Measurements from ENCODE around the gene COASY.
"Not testable (repeated sequence)": the region's sequence is repeated elsewhere in the genome, so short reads cannot be mapped to it uniquely, and the experiment has no call there.

Gene COASY

GRCh38 chr17:42548993-42549755 is 12.8 kb upstream of the COASY start:
- no peak overlapping the region for H3K27ac ChIP-seq (ENCODE audit: insufficient read depth in 1 of 2, low read depth in 1 of 2, low read length in 2 of 2, poor library complexity in 1 of 2, severe bottlenecking in 2 of 2)
- ChIA-PET POLR2A (no interaction called here), CTCF (interaction anchor here (1.1 to 2.8 kb wide), 4 partner anchors 11 to 29 kb away, joined by 3 to 11 read pairs (median 6); partner anchors contain the start of gene NAGLU)
- peaks cover 0 to 15% (median 11%) of the 10 kb centered on the region in 4 experiments for H3K4me1 ChIP-seq (ENCODE audit: control extremely low read depth in 1 of 4, control insufficient read depth in 4 of 4, insufficient read depth in 4 of 4, low read length in 3 of 4)
- H3K36me3 ChIP-seq (ENCODE audit: control insufficient read depth in 4 of 4, insufficient read depth in 4 of 4, low read length in 3 of 4), result peaks cover 0 to 7% (median 2%) of the 10 kb centered on the region in 4 experiments
- WGBS (ENCODE audit: insufficient coverage), result 90% methylated on average over 9 of the region's 14 CpGs
- no peak for DNase-seq
- H3K27me3 ChIP-seq (replicated peaks in 2 of 5; ENCODE audit: control insufficient read depth in 4 of 5, insufficient read depth in 5 of 5, low read length in 4 of 5), result no peaks in the 10 kb centered on the region
- H3K9me3 ChIP-seq (ENCODE audit: control extremely low read depth in 1 of 5, control insufficient read depth in 4 of 5, insufficient read depth in 2 of 5, low read depth in 1 of 5, low read length in 4 of 5), result no peaks in the 10 kb centered on the region
- H3K4me3 ChIP-seq (ENCODE audit: control insufficient read depth in 1 of 7, extremely low read depth in 1 of 7, insufficient read depth in 4 of 7, low read depth in 2 of 7, low read length in 6 of 7), result peak overlapping the region in 2 of 7 experiments; percentile 60 to 68

GRCh38 chr17:42552736-42553135 is 9.2 kb upstream of the COASY start, which contains the start of gene HSD17B1:
Gene HSD17B1 (plus strand): TSS chr17:42552923. CDS start chr17:42552934, 11 bp downstream.
- H3K36me3 ChIP-seq (ENCODE audit: control insufficient read depth in 4 of 4, insufficient read depth in 4 of 4, low read length in 3 of 4); POLR2A ChIA-PET; DNase-seq; CTCF ChIA-PET; H3K9me3 ChIP-seq (ENCODE audit: control extremely low read depth in 1 of 5, control insufficient read depth in 4 of 5, insufficient read depth in 2 of 5, low read depth in 1 of 5, low read length in 4 of 5); H3K27me3 ChIP-seq (replicated peaks in 2 of 5; ENCODE audit: control insufficient read depth in 4 of 5, insufficient read depth in 5 of 5, low read length in 4 of 5): not testable (repeated sequence)
- H3K4me3 ChIP-seq (ENCODE audit: control insufficient read depth in 1 of 7, extremely low read depth in 1 of 7, insufficient read depth in 4 of 7, low read depth in 2 of 7, low read length in 6 of 7), result peak within 1 kb of the TSS in 3 of 7 experiments; percentile 88 to 95 (median 93)
- 98% methylated on average over 8 of the region's 15 CpGs for WGBS (ENCODE audit: insufficient coverage)
- peak within 1 kb of the TSS in 1 of 2 experiments; percentile 92 for H3K27ac ChIP-seq (ENCODE audit: insufficient read depth in 1 of 2, low read depth in 1 of 2, low read length in 2 of 2, poor library complexity in 1 of 2, severe bottlenecking in 2 of 2)
- peaks cover 3 to 27% (median 20%) of the 10 kb centered on the region in 4 experiments for H3K4me1 ChIP-seq (ENCODE audit: control extremely low read depth in 1 of 4, control insufficient read depth in 4 of 4, insufficient read depth in 4 of 4, low read length in 3 of 4)

GRCh38 chr17:42553161-42553818 is 8.7 kb upstream of the COASY start:
- Histone ChIP-seq H3K27ac (ENCODE audit: insufficient read depth in 1 of 2, low read depth in 1 of 2, low read length in 2 of 2, poor library complexity in 1 of 2, severe bottlenecking in 2 of 2) (peak overlapping the region in 1 of 2 experiments; percentile 92), H3K36me3 (ENCODE audit: control insufficient read depth in 4 of 4, insufficient read depth in 4 of 4, low read length in 3 of 4) (peaks cover 0 to 1% (median 0%) of the 10 kb centered on the region in 4 experiments), H3K4me3 (ENCODE audit: control insufficient read depth in 1 of 7, extremely low read depth in 1 of 7, insufficient read depth in 4 of 7, low read depth in 2 of 7, low read length in 6 of 7) (no peak overlapping the region), H3K4me1 (ENCODE audit: control extremely low read depth in 1 of 4, control insufficient read depth in 4 of 4, insufficient read depth in 4 of 4, low read length in 3 of 4) (peaks cover 3 to 24% (median 17%) of the 10 kb centered on the region in 4 experiments), H3K27me3 (replicated peaks in 2 of 5; ENCODE audit: control insufficient read depth in 4 of 5, insufficient read depth in 5 of 5, low read length in 4 of 5) (no peaks in the 10 kb centered on the region), H3K9me3 (ENCODE audit: control extremely low read depth in 1 of 5, control insufficient read depth in 4 of 5, insufficient read depth in 2 of 5, low read depth in 1 of 5, low read length in 4 of 5) (no peaks in the 10 kb centered on the region)
- DNase-seq, result no peak
- POLR2A ChIA-PET, result no interaction called here
- 95% methylated on average over 40 of the region's 45 CpGs for WGBS (ENCODE audit: insufficient coverage)
- CTCF ChIA-PET, result interaction anchor here (1.2 to 1.3 kb wide), 2 partner anchors 8 to 12 kb away, joined by 3 read pairs; no protein-coding TSS in a partner anchor

- Histone ChIP-seq H3K36me3 (ENCODE audit: control insufficient read depth in 4 of 4, insufficient read depth in 4 of 4, low read length in 3 of 4) (peaks cover 0 to 1% (median 0%) of the 10 kb centered on the region in 4 experiments), H3K27ac (ENCODE audit: insufficient read depth in 1 of 2, low read depth in 1 of 2, low read length in 2 of 2, poor library complexity in 1 of 2, severe bottlenecking in 2 of 2) (peak overlapping the region in 1 of 2 experiments; percentile 92), H3K4me3 (ENCODE audit: control insufficient read depth in 1 of 7, extremely low read depth in 1 of 7, insufficient read depth in 4 of 7, low read depth in 2 of 7, low read length in 6 of 7) (peak overlapping the region; percentile 63 to 95 (median 88)), H3K27me3 (replicated peaks in 2 of 5; ENCODE audit: control insufficient read depth in 4 of 5, insufficient read depth in 5 of 5, low read length in 4 of 5) (no peaks in the 10 kb centered on the region), H3K4me1 (ENCODE audit: control extremely low read depth in 1 of 4, control insufficient read depth in 4 of 4, insufficient read depth in 4 of 4, low read length in 3 of 4) (peaks cover 3 to 20% (median 15%) of the 10 kb centered on the region in 4 experiments), H3K9me3 (ENCODE audit: control extremely low read depth in 1 of 5, control insufficient read depth in 4 of 5, insufficient read depth in 2 of 5, low read depth in 1 of 5, low read length in 4 of 5) (no peaks in the 10 kb centered on the region)
- ChIA-PET POLR2A (interaction anchor here (0.7 to 1.4 kb wide), 3 partner anchors 13 to 56 kb away, joined by 3 to 6 read pairs (median 4); partner anchors contain the start of genes MLX, RETREG3 and TUBG1), CTCF (interaction anchor here (0.6 to 1.3 kb wide), 3 partner anchors 9 to 546 kb away, joined by 3 to 5 read pairs (median 3); no protein-coding TSS in a partner anchor)
- 91% methylated on average over 12 of the region's 16 CpGs for WGBS (ENCODE audit: insufficient coverage)
- DNase-seq, result peak in 1 of 3 donors; percentile 21
Measured at GRCh38 chr17:42553866-42554249, 8.1 kb upstream of the COASY start.

GRCh38 chr17:42554250-42555121 is 7.5 kb upstream of the COASY start:
- H3K9me3 ChIP-seq (ENCODE audit: control extremely low read depth in 1 of 5, control insufficient read depth in 4 of 5, insufficient read depth in 2 of 5, low read depth in 1 of 5, low read length in 4 of 5), result no peaks in the 10 kb centered on the region
- peaks cover 3 to 19% (median 14%) of the 10 kb centered on the region in 4 experiments for H3K4me1 ChIP-seq (ENCODE audit: control extremely low read depth in 1 of 4, control insufficient read depth in 4 of 4, insufficient read depth in 4 of 4, low read length in 3 of 4)
- ChIA-PET POLR2A (interaction anchor here (0.7 to 1.4 kb wide), 4 partner anchors 12 to 55 kb away, joined by 3 to 6 read pairs (median 4); partner anchors contain the start of genes MLX, RETREG3 and TUBG1), CTCF (interaction anchor here (0.5 to 1.3 kb wide), 4 partner anchors 9 to 610 kb away, joined by 3 to 5 read pairs (median 4); no protein-coding TSS in a partner anchor)
- peaks cover 0 to 1% (median 0%) of the 10 kb centered on the region in 4 experiments for H3K36me3 ChIP-seq (ENCODE audit: control insufficient read depth in 4 of 4, insufficient read depth in 4 of 4, low read length in 3 of 4)
- WGBS (ENCODE audit: insufficient coverage), result 0% methylated on average over 53 of the region's 82 CpGs
- DNase-seq, result peak; percentile 85 to 94 (median 92)
- H3K4me3 ChIP-seq (ENCODE audit: control insufficient read depth in 1 of 7, extremely low read depth in 1 of 7, insufficient read depth in 4 of 7, low read depth in 2 of 7, low read length in 6 of 7), result peak overlapping the region; percentile 63 to 95 (median 88)
- H3K27ac ChIP-seq (ENCODE audit: insufficient read depth in 1 of 2, low read depth in 1 of 2, low read length in 2 of 2, poor library complexity in 1 of 2, severe bottlenecking in 2 of 2), result peak overlapping the region; percentile 87 to 92
- no peaks in the 10 kb centered on the region for H3K27me3 ChIP-seq (replicated peaks in 2 of 5; ENCODE audit: control insufficient read depth in 4 of 5, insufficient read depth in 5 of 5, low read length in 4 of 5)

GRCh38 chr17:42555122-42555622 is 6.8 kb upstream of the COASY start:
- no peak for DNase-seq
- Histone ChIP-seq H3K9me3 (ENCODE audit: control extremely low read depth in 1 of 5, control insufficient read depth in 4 of 5, insufficient read depth in 2 of 5, low read depth in 1 of 5, low read length in 4 of 5) (no peaks in the 10 kb centered on the region), H3K4me3 (ENCODE audit: control insufficient read depth in 1 of 7, extremely low read depth in 1 of 7, insufficient read depth in 4 of 7, low read depth in 2 of 7, low read length in 6 of 7) (peak overlapping the region; percentile 63 to 95 (median 88)), H3K27me3 (replicated peaks in 2 of 5; ENCODE audit: control insufficient read depth in 4 of 5, insufficient read depth in 5 of 5, low read length in 4 of 5) (no peaks in the 10 kb centered on the region), H3K27ac (ENCODE audit: insufficient read depth in 1 of 2, low read depth in 1 of 2, low read length in 2 of 2, poor library complexity in 1 of 2, severe bottlenecking in 2 of 2) (peak overlapping the region; percentile 87 to 92), H3K4me1 (ENCODE audit: control extremely low read depth in 1 of 4, control insufficient read depth in 4 of 4, insufficient read depth in 4 of 4, low read length in 3 of 4) (peaks cover 3 to 19% (median 14%) of the 10 kb centered on the region in 4 experiments), H3K36me3 (ENCODE audit: control insufficient read depth in 4 of 4, insufficient read depth in 4 of 4, low read length in 3 of 4) (peaks cover 0 to 1% (median 0%) of the 10 kb centered on the region in 4 experiments)
- ChIA-PET CTCF (interaction anchor here (0.5 kb wide), 1 partner anchor 610 kb away, joined by 4 read pairs; no protein-coding TSS in a partner anchor), POLR2A (interaction anchor here (0.7 to 1.4 kb wide), 3 partner anchors 11 to 53 kb away, joined by 3 to 6 read pairs (median 4); partner anchors contain the start of gene MLX)
- WGBS (ENCODE audit: insufficient coverage), result 30% methylated on average over 3 of the region's 4 CpGs
